Mononuclear cell (primary cell): ENCODE measurements around the gene CCPG1. TPM values are rescaled to one million over a fixed set of nuclear protein-coding genes. Genes with fewer than 3 reads are reported as not detected.
"Not testable (repeated sequence)": the region's sequence is repeated elsewhere in the genome, so short reads cannot be mapped to it uniquely, and the experiment has no call there.

ENCODE experiments used
- H3K27me3 ChIP-seq: 2 replicates; pipeline ENCODE4 v1.6.0; 2011; ENCODE audit warnings: low read length, control low read depth; ENCODE audit not compliant: insufficient read depth
- H3K4me1 ChIP-seq: 2 replicates; pipeline ENCODE4 v1.5.1; 2011; ENCODE audit warnings: mild to moderate bottlenecking, low read length, control low read depth; ENCODE audit not compliant: insufficient read depth
- H3K4me3 ChIP-seq: 2 replicates; pipeline ENCODE4 v1.5.1; 2011; ENCODE audit warnings: mild to moderate bottlenecking, low read length, moderate library complexity
- H3K9me3 ChIP-seq: 2 replicates; pipeline ENCODE4 v1.5.1; 2011; ENCODE audit warnings: low read depth, mild to moderate bottlenecking, control low read depth, low read length
- total RNA-seq: library from RNA; depleted of rRNA; stranded (reverse); fragments of >200 nt; gene quantifications from one replicate; pipeline ENCODE4 v1.2.3, GENCODE V29; 2012

The CCPG1 gene
- 34.3 TPM for total RNA-seq

DNA sequence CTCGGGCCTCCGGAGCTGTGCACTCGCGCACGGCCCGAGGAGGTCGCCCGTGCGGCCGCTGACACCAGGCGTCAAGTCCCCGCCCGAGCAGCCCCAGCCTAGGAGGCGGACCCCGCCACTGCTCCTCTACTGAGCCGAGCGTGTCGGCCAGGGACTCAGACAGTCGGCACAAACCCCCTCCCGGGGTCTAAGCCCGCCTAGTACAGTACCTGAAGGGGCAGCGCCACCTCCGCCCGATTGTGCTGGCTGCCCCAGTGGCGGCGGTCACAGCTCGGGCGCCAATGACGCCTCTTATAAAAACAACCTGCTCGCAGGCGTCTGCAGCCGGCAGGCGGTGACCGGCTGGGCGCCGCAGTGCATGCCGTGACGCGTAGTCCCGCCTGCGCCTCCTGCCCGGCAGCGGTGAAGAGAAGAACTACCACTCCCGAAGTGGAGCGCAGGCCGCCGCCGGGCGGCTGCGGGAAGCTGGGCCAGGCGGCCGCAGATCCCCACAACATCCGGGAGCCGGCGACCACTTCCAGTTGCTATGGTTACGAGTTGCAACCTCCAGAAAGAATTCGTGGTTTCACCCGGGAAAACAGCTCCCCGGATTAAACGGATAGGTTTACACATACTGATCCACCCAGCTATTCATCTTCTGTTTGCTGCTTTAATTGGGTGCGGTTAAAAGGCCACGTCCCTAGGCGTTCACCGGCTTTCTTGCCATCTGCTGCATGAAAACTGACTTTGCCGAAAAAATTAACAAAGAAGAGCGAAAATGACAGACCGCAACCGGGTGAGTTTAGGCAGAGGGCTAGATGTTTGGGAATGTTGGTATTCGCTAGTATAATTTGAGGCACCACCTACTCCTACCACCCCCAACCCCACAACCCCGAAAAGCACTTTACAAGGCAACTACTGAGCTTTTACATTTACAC, at the start of gene CCPG1, which contains the start of gene PIERCE2:
CCPG1 (minus strand) TSS at position 348 of the 917 bp plus-strand sequence. CDS start 18,935 bp downstream, outside the sequence.
PIERCE2 (plus strand) TSS at position 484 of the 917 bp plus-strand sequence; CDS start at position 758, 274 bp downstream.
- no peaks in the 10 kb centered on the region for H3K9me3 ChIP-seq
- no peaks in the 10 kb centered on the region for H3K27me3 ChIP-seq
- peak within 1 kb of the TSS; percentile 78 for H3K4me3 ChIP-seq
- peaks cover 40% of the 10 kb centered on the region for H3K4me1 ChIP-seq

DNA sequence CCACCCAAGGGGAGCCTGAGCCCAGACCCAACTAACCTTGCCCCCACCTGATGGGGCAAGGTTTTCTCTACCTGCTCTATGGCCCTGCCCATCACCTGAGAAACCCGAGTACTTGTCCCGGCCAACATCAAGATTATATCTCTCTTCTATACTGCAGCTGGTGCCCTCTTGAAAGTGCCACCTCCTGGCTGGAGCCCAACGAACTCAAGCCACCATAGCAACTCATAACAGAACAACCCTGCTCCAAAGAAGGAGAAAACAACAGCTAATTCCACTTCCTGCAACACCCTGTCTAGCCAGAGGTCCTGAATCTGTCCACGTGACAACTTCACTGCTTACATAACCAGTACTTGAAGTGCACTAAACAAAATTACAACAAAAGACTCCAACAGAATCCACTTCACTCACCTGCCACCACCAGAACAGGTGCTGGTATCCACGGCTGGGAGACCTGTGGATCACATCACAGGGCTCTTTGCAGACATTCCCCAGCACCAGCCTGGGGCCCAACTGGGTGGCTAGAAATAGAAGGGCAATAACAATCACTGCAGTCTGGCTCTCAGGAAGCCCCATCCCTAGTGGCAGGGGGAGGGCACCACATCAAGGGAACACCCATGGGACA, 49.4 kb upstream of the CCPG1 start:
- no peaks in the 10 kb centered on the region for H3K9me3 ChIP-seq
- H3K4me1 ChIP-seq = no peaks in the 10 kb centered on the region
- H3K4me3 ChIP-seq = no peak overlapping the region
- no peaks in the 10 kb centered on the region for H3K27me3 ChIP-seq

DNA sequence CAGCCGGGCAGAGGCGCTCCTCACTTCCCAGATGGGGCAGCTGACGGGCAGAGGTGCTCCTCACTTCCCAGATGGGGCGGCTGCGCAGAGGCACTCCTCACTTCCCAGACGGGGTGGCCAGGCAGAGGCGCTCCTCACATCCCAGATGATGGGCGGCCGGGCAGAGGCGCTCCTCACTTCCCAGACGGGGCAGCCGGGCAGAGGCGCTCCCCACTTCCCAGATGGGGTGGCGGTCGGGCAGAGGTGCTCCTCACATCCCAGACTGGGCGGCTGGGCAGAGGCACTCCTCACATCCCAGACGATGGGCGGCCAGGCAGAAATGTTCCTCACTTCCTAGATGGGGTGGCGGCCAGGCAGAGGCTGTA, 38.9 kb upstream of the CCPG1 start:
- H3K9me3 ChIP-seq, H3K4me1 ChIP-seq, H3K4me3 ChIP-seq, H3K27me3 ChIP-seq: not testable (repeated sequence)

DNA sequence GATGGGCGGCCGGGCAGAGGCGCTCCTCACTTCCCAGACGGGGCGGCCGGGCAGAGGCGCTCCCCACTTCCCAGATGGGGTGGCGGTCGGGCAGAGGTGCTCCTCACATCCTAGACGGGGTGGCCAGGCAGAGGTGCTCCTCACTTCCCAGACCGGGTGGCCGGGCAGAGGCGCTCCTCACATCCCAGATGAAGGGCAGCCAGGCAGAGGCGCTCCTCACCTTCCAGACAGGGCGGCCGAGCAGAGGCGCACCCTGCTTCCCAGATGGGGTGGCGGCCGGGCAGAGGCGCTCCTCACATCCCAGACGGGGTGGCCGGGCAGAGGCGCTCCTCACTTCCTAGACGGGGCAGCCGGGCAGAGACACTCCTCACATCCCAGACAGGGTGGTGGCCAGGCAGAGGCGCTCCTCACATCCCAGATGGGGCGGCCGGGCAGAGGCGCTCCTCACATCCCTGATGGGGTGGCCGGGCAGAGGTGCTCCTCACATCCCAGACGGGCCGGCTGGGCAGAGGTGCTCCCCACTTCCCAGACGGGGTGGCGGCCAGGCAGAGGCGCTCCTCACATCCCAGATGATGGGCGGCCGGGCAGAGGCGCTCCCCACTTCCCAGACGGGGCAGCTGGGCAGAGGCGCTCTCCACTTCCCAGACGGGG, 38.3 kb upstream of the CCPG1 start:
- not testable (repeated sequence) for H3K4me1 ChIP-seq, H3K27me3 ChIP-seq, H3K9me3 ChIP-seq, H3K4me3 ChIP-seq

- H3K4me1 ChIP-seq, H3K9me3 ChIP-seq, H3K4me3 ChIP-seq, H3K27me3 ChIP-seq: not testable (repeated sequence)
Measured at GRCh38 chr15:55445936-55446335, 37.8 kb upstream of the CCPG1 start.

GRCh38 chr15:55443141-55443540, 35.0 kb upstream of the CCPG1 start:
- H3K27me3 ChIP-seq, H3K9me3 ChIP-seq, H3K4me1 ChIP-seq, H3K4me3 ChIP-seq: not testable (repeated sequence)

DNA sequence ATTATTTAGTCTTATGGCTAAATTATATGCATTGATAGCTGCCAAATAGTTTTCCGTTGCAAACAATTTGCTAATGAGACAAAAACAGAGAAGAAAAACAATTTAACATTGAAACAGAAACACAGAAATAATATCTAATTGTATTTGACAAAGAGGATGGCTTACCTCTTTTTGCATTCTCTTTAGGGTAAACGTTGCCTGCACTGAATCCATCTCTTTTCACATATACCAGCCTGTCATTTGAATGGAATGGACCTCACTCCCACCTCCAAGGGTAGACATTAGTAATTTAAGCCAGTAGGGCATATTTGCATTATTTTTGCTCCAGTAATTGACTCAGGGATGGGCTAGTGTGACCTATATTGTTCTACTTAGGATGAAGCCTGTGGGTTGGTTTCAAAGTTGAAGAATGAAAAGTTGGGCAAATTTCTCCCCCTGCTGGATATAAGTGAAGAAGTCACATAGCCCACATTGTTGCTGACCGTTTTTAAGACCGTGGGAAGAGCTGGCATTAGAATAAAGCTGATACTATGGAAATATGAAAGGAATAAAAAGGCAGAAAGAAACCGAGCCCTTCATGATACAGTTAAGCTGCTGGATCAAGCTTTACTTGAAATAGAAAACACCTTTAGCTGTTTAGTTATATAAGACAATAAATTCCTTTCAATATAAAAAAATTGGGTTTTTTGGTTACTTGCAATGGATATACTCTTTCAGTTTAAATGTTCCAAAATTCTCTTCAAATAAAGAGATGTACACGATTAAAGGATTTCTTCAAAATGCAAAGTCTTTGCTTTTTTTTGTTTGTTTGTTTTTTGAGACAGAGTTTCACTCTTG, 27.0 kb upstream of the CCPG1 start:
- Histone ChIP-seq H3K27me3 (no peaks in the 10 kb centered on the region), H3K9me3 (no peaks in the 10 kb centered on the region), H3K4me3 (no peak overlapping the region), H3K4me1 (no peaks in the 10 kb centered on the region)

DNA sequence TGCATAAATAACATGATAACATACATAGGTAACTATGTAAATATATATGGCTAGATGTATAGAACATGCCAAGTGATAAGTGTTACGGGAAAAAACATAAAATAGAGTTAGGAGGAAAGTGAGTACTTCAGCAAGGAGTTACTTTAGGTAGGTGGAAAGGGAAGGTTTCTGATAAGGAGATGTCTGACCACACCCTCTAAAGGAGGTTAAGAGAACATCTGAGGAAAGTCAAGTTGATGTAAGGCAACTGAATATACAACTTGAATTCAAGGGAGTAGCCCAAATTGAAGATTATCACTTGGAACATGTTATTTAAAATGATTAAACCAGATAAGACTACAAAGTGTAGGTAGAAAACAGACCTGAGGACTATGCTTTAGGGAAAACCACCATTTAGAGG, 13.9 kb upstream of the CCPG1 start:
- Histone ChIP-seq H3K27me3 (no peaks in the 10 kb centered on the region), H3K4me1 (no peaks in the 10 kb centered on the region), H3K9me3 (no peaks in the 10 kb centered on the region), H3K4me3 (no peak overlapping the region)

DNA sequence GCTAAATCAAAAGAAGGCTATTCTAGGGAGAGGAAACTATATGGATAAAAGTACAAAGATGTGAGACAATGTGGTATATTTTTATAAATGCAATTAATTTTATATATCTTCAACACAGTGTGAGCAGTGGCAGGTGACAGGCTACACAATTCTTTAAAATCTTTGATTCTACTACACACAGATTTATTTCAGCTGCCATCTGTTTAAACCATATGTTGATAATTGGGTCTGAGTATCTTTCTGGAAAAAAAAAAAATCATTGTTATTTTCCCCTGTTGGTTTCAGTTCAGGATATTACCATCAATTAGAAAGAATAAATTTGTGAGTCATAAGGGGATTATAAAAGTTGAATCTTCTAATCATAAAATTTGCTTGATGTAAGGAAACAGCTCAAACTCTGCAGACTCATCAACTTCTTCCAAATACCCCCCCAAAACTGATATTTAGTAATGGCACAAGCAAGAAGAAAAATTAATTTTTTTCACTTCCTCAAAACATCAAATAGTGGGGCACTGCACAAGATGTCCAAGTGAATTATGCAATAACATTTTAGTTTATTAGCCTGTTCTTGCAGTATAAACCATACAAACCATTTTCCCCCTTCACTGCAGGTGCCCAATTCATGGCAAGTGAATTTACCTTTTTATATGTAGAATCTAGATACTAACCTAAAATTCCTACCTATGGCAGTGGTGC, 12.2 kb upstream of the CCPG1 start:
- H3K9me3 ChIP-seq = no peaks in the 10 kb centered on the region
- H3K4me1 ChIP-seq = no peaks in the 10 kb centered on the region
- H3K27me3 ChIP-seq = no peaks in the 10 kb centered on the region
- H3K4me3 ChIP-seq = no peak overlapping the region

DNA sequence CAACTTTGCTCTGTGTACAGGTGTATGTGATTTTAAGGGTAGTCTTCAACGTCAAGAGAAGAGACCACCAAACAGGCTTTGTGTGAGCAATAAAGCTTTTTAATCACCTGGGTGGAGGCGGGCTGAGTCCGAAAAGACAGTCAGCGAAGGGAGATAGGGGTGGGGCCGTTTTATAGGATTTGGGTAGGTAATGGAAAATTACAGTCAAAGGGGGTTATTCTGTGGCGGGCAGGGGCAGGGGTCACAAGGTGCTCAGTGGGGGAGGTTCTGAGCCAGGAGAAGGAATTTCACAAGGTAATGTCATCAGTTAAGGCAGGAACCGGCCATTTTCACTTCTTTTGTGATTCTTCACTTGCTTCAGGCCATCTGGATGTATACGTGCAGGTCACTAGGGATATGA, 9.5 kb upstream of the CCPG1 start:
- H3K9me3 ChIP-seq, H3K4me3 ChIP-seq, H3K27me3 ChIP-seq, H3K4me1 ChIP-seq: not testable (repeated sequence)

GRCh38 chr15:55408976-55409375, 817 bp upstream of the CCPG1 start:
- H3K4me3 ChIP-seq, H3K27me3 ChIP-seq, H3K9me3 ChIP-seq: not testable (repeated sequence)
- peaks cover 40% of the 10 kb centered on the region for H3K4me1 ChIP-seq

DNA sequence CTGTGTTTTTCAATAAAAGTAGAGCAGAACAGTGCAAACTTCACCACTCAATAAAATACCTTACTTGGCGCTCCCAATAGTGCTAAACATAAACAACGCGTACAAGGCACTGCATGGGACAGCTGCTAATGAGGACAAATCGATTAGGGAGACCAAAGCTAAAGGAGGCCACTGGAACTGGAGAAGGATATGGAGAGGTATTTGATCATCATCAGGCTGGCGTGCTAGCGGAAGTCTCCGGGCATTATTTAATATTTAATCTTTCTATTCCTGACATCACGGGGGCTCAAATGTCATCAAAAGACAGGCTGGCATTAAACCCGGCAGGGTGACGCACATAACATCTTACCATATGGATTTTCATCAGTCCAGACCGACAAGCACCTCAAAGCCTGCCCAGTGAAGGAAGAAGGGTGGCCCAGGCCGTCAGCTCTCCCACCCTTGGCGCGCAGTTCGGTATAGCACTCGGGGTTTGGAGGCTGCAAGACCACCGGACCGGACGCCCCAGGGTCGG, 604 bp downstream of the CCPG1 start:
- Histone ChIP-seq H3K9me3 (no peaks in the 10 kb centered on the region), H3K4me3 (peak overlapping the region; percentile 78), H3K27me3 (no peaks in the 10 kb centered on the region), H3K4me1 (peaks cover 45% of the 10 kb centered on the region)

GRCh38 chr15:55403531-55403930, 4.6 kb downstream of the CCPG1 start:
- H3K9me3 ChIP-seq = no peaks in the 10 kb centered on the region
- no peak overlapping the region for H3K4me3 ChIP-seq
- H3K4me1 ChIP-seq = peaks cover 61% of the 10 kb centered on the region
- H3K27me3 ChIP-seq = no peaks in the 10 kb centered on the region

- Histone ChIP-seq H3K27me3 (no peaks in the 10 kb centered on the region), H3K4me3 (no peak overlapping the region), H3K4me1 (peaks cover 60% of the 10 kb centered on the region), H3K9me3 (no peaks in the 10 kb centered on the region)
Measured at GRCh38 chr15:55402707-55403106, 5.5 kb downstream of the CCPG1 start.
